GM10266 (cell line): ENCODE results near the gene GGACT.

Source experiments
- DNase-seq: peaks from one replicate; pipeline ENCODE4 v3.0.0; 2012; ENCODE audit errors: extremely low spot score
- CTCF ChIP-seq: IDR thresholded peaks from 2 replicates; pipeline ENCODE4 v1.5.1; 2012; ENCODE audit warnings: mild to moderate bottlenecking, low read depth; ENCODE audit not compliant: control insufficient read depth, insufficient read depth; ENCODE audit errors: missing control alignments

Gene GGACT

GRCh38 chr13:100513171-100513570 lies 75.4 kb downstream of the GGACT start:
- DNase-seq = no peak
- no peak for TF ChIP-seq CTCF

GRCh38 chr13:100512422-100512821 lies 76.2 kb downstream of the GGACT start:
- DNase-seq = no peak
- no peak for TF ChIP-seq CTCF

- no peak for TF ChIP-seq CTCF
- no peak for DNase-seq
Observed at GRCh38 chr13:100511466-100511865, 77.1 kb downstream of the GGACT start.

- no peak for DNase-seq
- no peak for TF ChIP-seq CTCF
Observed at GRCh38 chr13:100510208-100510957, 78.2 kb downstream of the GGACT start.

GRCh38 chr13:100508996-100509395 lies 79.6 kb downstream of the GGACT start:
- DNase-seq = no peak
- TF ChIP-seq CTCF = no peak

- no peak for DNase-seq
- no peak for TF ChIP-seq CTCF
Observed at GRCh38 chr13:100508455-100508854, 80.1 kb downstream of the GGACT start.

- DNase-seq = no peak
- TF ChIP-seq CTCF = no peak
Observed at GRCh38 chr13:100506600-100507422, 81.8 kb downstream of the GGACT start.
